ENCODE data around the gene ARMC9. TPM values are rescaled to one million over a fixed set of nuclear protein-coding genes. Genes with fewer than 3 reads are reported as not detected.
"Not testable (repeated sequence)": the region's sequence is repeated elsewhere in the genome, so short reads cannot be mapped to it uniquely, and the experiment has no call there.

ARMC9 gene
- total RNA-seq, 4 donors from 2014 or later: 11.5 to 59.5 (median 14.4) TPM

- 59 to 68% methylated on average over 5 of the region's 5 CpGs for WGBS, 2 donors (ENCODE audit: low coverage in 1 of 2)
- Histone ChIP-seq H3K27me3 (no peaks in the 10 kb centered on the region), H3K9me3 (no peaks in the 10 kb centered on the region), H3K4me3 (no peak overlapping the region), H3K36me3 (no peaks in the 10 kb centered on the region), H3K4me1 (peaks cover 0 to 14% (median under 1%) of the 10 kb centered on the region in 4 donors), H3K27ac (peak overlapping the region in 2 of 4 donors; percentile 3 to 38)
- no peak for DNase-seq
- in situ Hi-C loops (cut with MboI; ENCODE audit: low pct_ligation_motif_present in 1 of 4, low pct_unique_long_range_greater_than_20kb in 1 of 4, low sequenced_read_pairs in 3 of 4) (no loop called here), intact Hi-C loops (cut with DNase I; ENCODE audit: low total_unique reads) (no loop called here)
- TF ChIP-seq POLR2AphosphoS5 (IDR thresholded peaks at IDR 0.05) (peak in 2 of 3 donors; percentile 7 to 42), EP300 (IDR thresholded peaks at IDR 0.05; ENCODE audit: low read depth) (no peak), CTCF (IDR thresholded peaks at IDR 0.05) (no peak), POLR2A (IDR thresholded peaks at IDR 0.05) (no peak)
These were observed 150.4 kb downstream of the ARMC9 start for GRCh38 chr2:231348704-231349373.

- H3K36me3 ChIP-seq; DNase-seq; H3K4me3 ChIP-seq; H3K27me3 ChIP-seq; in situ Hi-C loops (cut with MboI; ENCODE audit: low pct_ligation_motif_present in 1 of 4, low pct_unique_long_range_greater_than_20kb in 1 of 4, low sequenced_read_pairs in 3 of 4); intact Hi-C loops (cut with DNase I; ENCODE audit: low total_unique reads); H3K9me3 ChIP-seq: not testable (repeated sequence)
- peaks cover 0 to 13% (median 0%) of the 10 kb centered on the region in 4 donors for H3K4me1 ChIP-seq
- 78 to 86% methylated on average over 9 to 10 of the region's 10 CpGs for WGBS, 2 donors (ENCODE audit: low coverage in 1 of 2)
- peak overlapping the region in 2 of 4 donors; percentile 3 to 38 for H3K27ac ChIP-seq
These were observed 150.9 kb downstream of the ARMC9 start for GRCh38 chr2:231349374-231349735.

GRCh38 chr2:231351648-231352047 lies 153.2 kb downstream of the ARMC9 start:
- Histone ChIP-seq H3K4me3 (no peak overlapping the region), H3K27ac (no peak overlapping the region), H3K9me3 (no peaks in the 10 kb centered on the region), H3K27me3 (no peaks in the 10 kb centered on the region), H3K4me1 (peaks cover 0 to 13% (median 0%) of the 10 kb centered on the region in 4 donors), H3K36me3 (no peaks in the 10 kb centered on the region)
- intact Hi-C loops (cut with DNase I; ENCODE audit: low total_unique reads): no loop called here
- DNase-seq: peak; percentile 1
- in situ Hi-C loops (cut with MboI; ENCODE audit: low pct_ligation_motif_present in 1 of 4, low pct_unique_long_range_greater_than_20kb in 1 of 4, low sequenced_read_pairs in 3 of 4): no loop called here
- 59 to 66% methylated on average over 4 to 5 of the region's 5 CpGs for WGBS, 2 donors (ENCODE audit: low coverage in 1 of 2)
- TF ChIP-seq POLR2AphosphoS5 (IDR thresholded peaks at IDR 0.05): no peak
- no peak for TF ChIP-seq EP300 (IDR thresholded peaks at IDR 0.05; ENCODE audit: low read depth)
- no peak for TF ChIP-seq CTCF (IDR thresholded peaks at IDR 0.05)
- no peak for TF ChIP-seq POLR2A (IDR thresholded peaks at IDR 0.05)

DNA sequence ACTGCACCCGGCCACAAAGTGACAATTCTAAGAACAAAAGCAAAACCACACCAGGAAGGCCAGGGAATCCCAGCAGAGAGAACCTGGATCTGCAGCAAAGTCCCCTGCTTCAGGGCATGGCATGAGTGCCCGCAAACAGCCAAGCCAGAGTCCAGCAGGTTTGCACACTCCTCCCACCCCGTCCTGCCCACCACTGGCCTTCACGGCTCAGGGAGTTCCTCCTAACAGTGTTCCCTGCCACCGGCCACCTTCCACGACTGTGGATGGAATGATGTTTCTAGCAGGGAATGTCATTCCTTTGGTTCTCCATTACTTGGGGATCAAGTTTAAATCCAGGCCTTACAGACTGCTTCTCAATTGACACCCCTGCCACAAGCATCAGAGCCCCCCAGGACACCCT lies 155.0 kb downstream of the ARMC9 start:
- WGBS, 2 donors (ENCODE audit: low coverage in 1 of 2): 87% methylated on average over 5 of the region's 6 CpGs; no CpG with 5 or more reads in 1 of the 2 donors
- Histone ChIP-seq H3K27ac (no peak overlapping the region), H3K36me3 (no peaks in the 10 kb centered on the region), H3K27me3 (no peaks in the 10 kb centered on the region), H3K4me1 (peaks cover 0 to 7% (median 0%) of the 10 kb centered on the region in 4 donors), H3K9me3 (no peaks in the 10 kb centered on the region), H3K4me3 (no peak overlapping the region)
- DNase-seq: peak; percentile 1
- in situ Hi-C loops (cut with MboI; ENCODE audit: low pct_ligation_motif_present in 1 of 4, low pct_unique_long_range_greater_than_20kb in 1 of 4, low sequenced_read_pairs in 3 of 4): no loop called here
- TF ChIP-seq EP300 (IDR thresholded peaks at IDR 0.05; ENCODE audit: low read depth) (no peak), CTCF (IDR thresholded peaks at IDR 0.05) (no peak), POLR2AphosphoS5 (IDR thresholded peaks at IDR 0.05) (no peak), POLR2A (IDR thresholded peaks at IDR 0.05) (no peak)
- intact Hi-C loops (cut with DNase I; ENCODE audit: low total_unique reads): no loop called here
